K562 (cell line): Measurements from ENCODE around the gene SEPHS1. TPM values are rescaled to one million over a fixed set of nuclear protein-coding genes. Genes with fewer than 3 reads are reported as not detected.

Experiments used
- ATAC-seq: fragments of 200-7000 bp; cut with Tn5 transposase; 3 replicates; pipeline ENCODE4 v1.9.1; 2020; ENCODE audit warnings: moderate library complexity
- BruUV-seq: library from RNA; stranded (reverse); fragments of 400-500 nt; replicated peaks from 2 replicates; lab custom pipeline; 2021; lab: Mats Ljungman, UMichigan
- CTCF ChIA-PET: fragments of 300-600 bp; formaldehyde crosslinking; extraction: SDS; loops from one replicate; lab custom pipeline; 2021; ENCODE audit warnings: low intra/inter-chr PET ratio; lab: Yijun Ruan, JAX
- POLR2A ChIA-PET: fragments of 300-600, 350-650 bp; sonication (Branson Sonifier 250); formaldehyde crosslinking; extraction: SDS; loops from one replicate; lab custom pipeline; 2021; ENCODE audit warnings: antibody characterized with exemption, inconsistent platforms; lab: Yijun Ruan, JAX
- DNase-seq, 4 experiments: peaks; one replicate each; pipeline versions ENCODE4 v3.0.0 to v3.0.0-alpha.2; 2011 to 2018; ENCODE audit warnings: low spot score in 3 of 4, mixed read lengths in 3 of 4; ENCODE audit errors: extremely low read depth in 1 of 4
- FAIRE-seq: peaks from 2 replicates; lab custom pipeline; 2011; peaks lifted over from hg19 to GRCh38; lab: Jason Lieb, UNC
- H2AFZ ChIP-seq: 2 replicates; pipeline ENCODE4 v1.6.0; 2011; ENCODE audit warnings: low read depth, low read length, control low read depth, inconsistent platforms
- H3K27ac ChIP-seq: fragments of 200-600 bp; 3 replicates; pipeline ENCODE4 v1.8.0; 2011; ENCODE audit warnings: low read depth, mild to moderate bottlenecking, control low read depth, inconsistent platforms, low read length, moderate library complexity, mixed read lengths; ENCODE audit errors: extremely low read depth
- H3K27me3 ChIP-seq, 2 experiments: fragments of 300-600 bp in 1 of 2; 2 replicates in 1 of 2; 3 replicates in 1 of 2; pipeline versions ENCODE4 v1.6.0 to v1.8.0; 2011; ENCODE audit warnings: inconsistent platforms in 2 of 2, low read length in 2 of 2, mild to moderate bottlenecking in 1 of 2, mixed read lengths in 1 of 2, moderate library complexity in 1 of 2; ENCODE audit not compliant: control insufficient read depth in 2 of 2, insufficient read depth in 2 of 2
- H3K36me3 ChIP-seq: fragments of 300-600 bp; 3 replicates; pipeline ENCODE4 v1.8.0; 2011; ENCODE audit warnings: mild to moderate bottlenecking, low read length, inconsistent platforms; ENCODE audit not compliant: control insufficient read depth, insufficient read depth
- H3K4me1 ChIP-seq, 2 experiments: fragments of 200-600 bp in 1 of 2; replicated peaks in 1 of 2; 2 replicates in 1 of 2; 3 replicates in 1 of 2; pipeline versions ENCODE4 v1.5.1 to v1.8.0; 2011; ENCODE audit warnings: inconsistent platforms in 2 of 2, low read length in 2 of 2, mild to moderate bottlenecking in 1 of 2, mixed read lengths in 1 of 2, moderate library complexity in 1 of 2; ENCODE audit not compliant: control insufficient read depth in 2 of 2, insufficient read depth in 2 of 2
- H3K4me2 ChIP-seq: 2 replicates; pipeline ENCODE4 v1.6.1; 2011; ENCODE audit warnings: low read length, control low read depth, inconsistent platforms, mixed read lengths; ENCODE audit not compliant: insufficient read depth
- H3K4me3 ChIP-seq: fragments of 200-600 bp; sonication (generic), shearing (Covaris generic); 2 replicates; pipeline ENCODE4 v1.5.1; 2016; ENCODE audit warnings: control low read depth, inconsistent platforms
- H3K79me2 ChIP-seq: fragments of 200-600 bp; 3 replicates; pipeline ENCODE4 v1.8.0; 2011; ENCODE audit warnings: low read length, inconsistent platforms; ENCODE audit not compliant: control insufficient read depth, insufficient read depth
- H3K9ac ChIP-seq, 2 experiments: 2 replicates each; pipeline versions ENCODE4 v1.6.0 to v1.6.1; 2011; ENCODE audit warnings: low read depth in 2 of 2, low read length in 2 of 2, control low read depth in 1 of 2, inconsistent platforms in 1 of 2, mild to moderate bottlenecking in 1 of 2, mixed read lengths in 1 of 2; ENCODE audit not compliant: insufficient read depth in 1 of 2
- H3K9me1 ChIP-seq: one replicate; pipeline ENCODE4 v1.6.0; 2011; ENCODE audit warnings: inconsistent platforms, mild to moderate bottlenecking, low read length, moderate library complexity; ENCODE audit not compliant: control insufficient read depth, insufficient read depth
- H3K9me3 ChIP-seq: replicated peaks from 2 replicates; pipeline ENCODE4 v1.5.1; 2011; ENCODE audit warnings: low read depth, low read length, inconsistent platforms; ENCODE audit not compliant: control insufficient read depth, insufficient read depth
- H4K20me1 ChIP-seq: replicated peaks from 2 replicates; pipeline ENCODE4 v1.6.1; 2011; ENCODE audit warnings: low read length, inconsistent platforms, mixed read lengths; ENCODE audit not compliant: control insufficient read depth, insufficient read depth
- CC2D1A ChIP-seq: fragments of 450-650 bp; IDR thresholded peaks from 2 replicates; pipeline ENCODE4 v1.6.1; 2017; ENCODE audit warnings: mild to moderate bottlenecking
- CEBPZ ChIP-seq: fragments of 150-350 bp; IDR thresholded peaks from 2 replicates; pipeline ENCODE4 v1.6.1; 2014; ENCODE audit warnings: low read depth, mild to moderate bottlenecking, low read length, borderline replicate concordance
- CGGBP1 ChIP-seq: fragments of 250-450 bp; sonication (Bioruptor Pico); IDR thresholded peaks from 2 replicates; pipeline ENCODE4 v1.9.0; 2021; ENCODE audit warnings: mild to moderate bottlenecking
- HIVEP1 ChIP-seq: fragments of 250-450 bp; sonication (Bioruptor Pico); IDR thresholded peaks from 2 replicates; pipeline ENCODE4 v1.4.0; 2020; ENCODE audit warnings: mild to moderate bottlenecking
- MLX ChIP-seq, 2 experiments: fragments of 450-650 bp in 1 of 2; sonication (generic) in 1 of 2; formaldehyde crosslinking; conservative IDR thresholded peaks; 2 replicates each; pipeline versions ENCODE4 v1.4.0 to v1.8.1; 2020 to 2022; ENCODE audit warnings: mild to moderate bottlenecking in 1 of 2, missing genetic modification reagents in 1 of 2
- NFATC3 ChIP-seq: fragments of 450-650 bp; IDR thresholded peaks from 2 replicates; pipeline ENCODE4 v1.6.1; 2017; ENCODE audit warnings: mild to moderate bottlenecking
- WGBS: fragments of 100-300 bp; shearing (Covaris generic); methylation state at CpG from one replicate; pipeline ENCODE4 v1.1.6; 2016; ENCODE audit warnings: low coverage, mixed read lengths; ENCODE audit not compliant: insufficient coverage; ENCODE audit errors: missing lambda C conversion rate; 5-methylcytosine and 5-hydroxymethylcytosine counted together
- in situ Hi-C: fragments of 300-500 bp; cut with MboI; formaldehyde crosslinking; loops from 4 replicates; pipeline ENCODE4 v1.15.0; 2018; ENCODE audit warnings: inconsistent platforms, mixed read lengths
- intact Hi-C: fragments of 100-400 bp; cut with micrococcal nuclease; formaldehyde crosslinking; loops from 2 replicates; pipeline ENCODE4 v1.14.2; 2022
- polyA plus RNA-seq, 8 experiments: library from polyadenylated mRNA; depleted of rRNA in 4 of 8; stranded (reverse) in 5 of 8; unstranded in 3 of 8; fragments of >200 nt; fragmentation: Nextera tagmentation in 2 of 8; fragmentation: Illumina TruSeq in 1 of 8; extraction: Ambion mirVana in 2 of 8; extraction: Trizol in 1 of 8; gene quantifications; 2 replicates each; pipeline versions ENCODE4 v1.2.1 to v1.2.3, GENCODE V29; 2011 to 2014; ENCODE audit warnings: inconsistent platforms in 1 of 8, missing spikeins in 1 of 8
- total RNA-seq, 7 experiments: library from RNA; depleted of rRNA in 6 of 7; stranded (reverse); fragments of >200 nt in 6 of 7; fragmentation: Illumina TruSeq in 2 of 7; extraction: Trizol in 2 of 7; gene quantifications; 2 replicates each; pipeline versions ENCODE4 v1.2.1 to v1.2.3, GENCODE V29; 2011 to 2021; ENCODE audit warnings: low replicate concordance in 1 of 7

SEPHS1 gene
- total and polyA plus RNA-seq, 9 of the 15 experiments (the other 6 are each of a cell fraction or from before 2014, with no cell fraction given) = 14.7 to 82.8 (median 41.8) TPM

- peak; percentile 22; the same call in 1 of the 3 replicates for ATAC-seq
- H3K27ac ChIP-seq = no peak overlapping the region
- H2AFZ ChIP-seq = no peak overlapping the region
- H4K20me1 ChIP-seq = no peaks in the 10 kb centered on the region
- POLR2A ChIA-PET = interaction anchor here (0.6 to 0.8 kb wide), 2 partner anchors 32 to 353 kb away, joined by 3 to 4 read pairs; no protein-coding TSS in a partner anchor
- DNase-seq = no peak
- H3K4me1 ChIP-seq = peaks cover 0 to 2% of the 10 kb centered on the region in 2 experiments; a peak in 2 of 5 replicates
- no TSS peak for BruUV-seq
- H3K27me3 ChIP-seq = no peaks in the 10 kb centered on the region
- no peak overlapping the region for H3K4me2 ChIP-seq
- TF ChIP-seq NFATC3 (no peak), CC2D1A (no peak), CGGBP1 (no peak), MLX (CRISPR knock-in tag; conservative IDR thresholded peaks at IDR 0.05) (no peak), HIVEP1 (CRISPR knock-in tag) (no peak), CEBPZ (no peak)
- TF ChIP-seq, all 486 proteins: peak for 0
- in situ Hi-C loops = no loop called here
- no peak for FAIRE-seq
- peaks cover 14% of the 10 kb centered on the region; the same call in 1 of the 3 replicates for H3K36me3 ChIP-seq
- no peak overlapping the region for H3K9ac ChIP-seq
- intact Hi-C loops = no loop called here
- no peaks in the 10 kb centered on the region for H3K9me3 ChIP-seq
- no peak overlapping the region for H3K4me3 ChIP-seq
- CTCF ChIA-PET = no interaction called here
- no peaks in the 10 kb centered on the region for H3K79me2 ChIP-seq
- WGBS = 61% methylated on average over 7 of the region's 7 CpGs
- no peaks in the 10 kb centered on the region for H3K9me1 ChIP-seq
Observed at GRCh38 chr10:13316635-13317311, 31.3 kb downstream of the SEPHS1 start.
